Measurements from ENCODE around the gene SH3RF1.

SH3RF1 gene

DNA sequence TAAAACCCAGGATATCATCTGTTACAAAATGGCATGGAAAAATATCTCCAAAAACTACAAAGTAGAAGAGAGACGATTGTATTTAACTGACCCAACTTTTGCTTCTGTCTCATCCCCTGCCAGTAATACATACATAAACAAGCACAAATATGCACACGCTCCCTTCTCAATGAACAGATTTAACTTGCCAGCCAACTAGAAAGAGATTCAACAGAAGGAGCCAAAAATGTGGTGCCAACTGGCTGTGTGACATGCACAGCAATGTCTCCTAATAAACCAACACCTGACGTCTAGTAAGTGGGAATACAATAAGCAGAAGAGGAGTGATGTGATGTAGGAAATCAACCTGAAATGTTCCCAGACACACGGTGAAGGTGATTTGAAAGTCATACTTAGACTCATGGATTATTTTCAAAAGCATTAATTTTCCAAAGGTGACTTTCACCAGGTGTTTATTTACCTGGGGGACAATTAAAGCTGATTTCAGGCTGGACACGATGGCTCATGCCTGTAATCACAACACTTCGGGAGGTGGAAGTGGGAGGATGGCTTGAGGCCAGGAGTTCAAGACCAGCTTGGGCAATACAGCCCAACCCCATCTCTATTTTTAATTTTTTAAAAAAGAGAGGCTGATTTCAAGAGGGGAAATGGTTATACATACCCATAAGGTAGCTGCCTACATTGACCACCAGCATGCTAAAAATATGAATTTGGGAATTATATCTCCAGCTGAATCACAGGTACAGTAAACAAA, 33.7 kb downstream of the SH3RF1 start:
- TF ChIP-seq POLR2A (IDR thresholded peaks at IDR 0.05; ENCODE audit: low read depth, low read length), result no peak
- no peak for DNase-seq (ENCODE audit: insufficient read length, low spot score)
- FAIRE-seq, result no peak

DNA sequence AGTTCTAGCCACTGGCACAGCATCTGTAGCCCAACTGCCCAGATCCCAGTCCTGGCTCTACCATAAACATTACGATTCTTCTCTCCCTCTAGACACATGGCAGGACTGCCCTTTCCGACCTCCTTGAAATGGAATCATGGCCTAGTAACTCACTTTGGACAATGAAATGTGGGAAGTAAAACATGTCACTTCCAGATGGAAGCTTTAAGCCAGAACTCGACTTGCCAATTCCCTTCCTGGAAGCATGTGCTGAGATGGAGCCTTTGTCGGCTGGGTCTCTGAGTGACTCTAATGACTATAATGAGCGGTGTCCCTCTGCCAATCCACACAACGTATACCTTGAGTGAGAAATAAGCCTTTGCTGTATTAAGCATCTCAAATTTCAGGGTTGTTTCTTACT, 34.7 kb downstream of the SH3RF1 start:
- DNase-seq (ENCODE audit: insufficient read length, low spot score) (no peak), FAIRE-seq (no peak)
- no peak for TF ChIP-seq POLR2A (IDR thresholded peaks at IDR 0.05; ENCODE audit: low read depth, low read length)

DNA sequence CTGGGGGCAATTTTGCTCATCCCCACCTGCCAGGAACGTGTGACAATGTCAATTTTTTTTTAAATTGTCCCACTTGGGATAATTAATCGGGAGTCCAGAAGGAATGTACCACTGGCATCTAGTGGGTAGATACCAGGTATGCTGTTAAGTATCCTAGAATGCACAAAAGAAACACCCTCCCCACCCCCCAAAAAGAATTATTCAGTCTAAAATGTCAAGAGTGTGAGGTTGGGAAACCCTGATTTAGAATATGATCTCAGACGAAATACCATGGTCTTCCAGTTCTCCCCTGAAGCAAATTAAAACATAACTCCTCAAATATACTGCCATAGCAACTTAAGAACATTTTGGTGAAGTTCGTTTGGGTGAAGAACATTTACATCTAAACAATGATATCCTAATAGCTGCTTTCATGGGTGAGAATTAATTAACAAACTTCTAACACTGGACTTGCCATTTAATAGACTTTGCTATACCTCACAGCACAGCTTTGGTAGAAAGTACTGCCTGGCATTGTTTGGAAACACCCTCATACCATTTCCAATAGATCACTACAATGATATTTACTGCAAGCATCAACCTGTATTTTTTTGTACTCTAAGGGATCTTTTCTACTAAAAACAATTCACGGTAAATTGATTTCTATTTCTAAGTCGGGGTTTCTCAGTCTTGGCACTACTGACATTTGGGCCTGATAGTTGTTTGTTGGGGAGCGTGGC, 36.5 kb downstream of the SH3RF1 start:
- no peak for FAIRE-seq
- TF ChIP-seq POLR2A (IDR thresholded peaks at IDR 0.05; ENCODE audit: low read depth, low read length), result no peak

DNA sequence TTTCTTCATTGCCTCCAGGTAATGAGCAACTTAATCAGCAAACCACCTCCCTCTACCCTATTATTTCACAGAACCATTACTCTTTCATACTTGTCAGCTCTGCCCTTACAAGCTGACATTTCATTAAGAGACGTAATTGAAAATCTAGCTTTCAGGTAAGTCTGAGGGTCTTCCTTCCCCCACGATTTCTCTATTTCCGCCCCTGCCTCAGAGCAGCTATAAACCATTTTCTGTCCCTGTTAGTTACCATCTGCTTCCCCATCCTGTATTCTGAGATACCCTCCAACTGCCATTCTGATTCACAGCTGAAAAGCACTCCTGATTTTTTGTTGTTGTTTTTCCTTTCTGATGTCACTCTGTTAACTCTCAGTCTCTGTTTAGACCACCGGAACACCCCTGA, 37.1 kb downstream of the SH3RF1 start:
- no peak for FAIRE-seq
- DNase-seq (ENCODE audit: insufficient read length, low spot score), result no peak
- no peak for TF ChIP-seq POLR2A (IDR thresholded peaks at IDR 0.05; ENCODE audit: low read depth, low read length)

More for the DNA sequence above, 36.5 kb downstream of the SH3RF1 start:
- no peak for DNase-seq (ENCODE audit: insufficient read length, low spot score)

DNA sequence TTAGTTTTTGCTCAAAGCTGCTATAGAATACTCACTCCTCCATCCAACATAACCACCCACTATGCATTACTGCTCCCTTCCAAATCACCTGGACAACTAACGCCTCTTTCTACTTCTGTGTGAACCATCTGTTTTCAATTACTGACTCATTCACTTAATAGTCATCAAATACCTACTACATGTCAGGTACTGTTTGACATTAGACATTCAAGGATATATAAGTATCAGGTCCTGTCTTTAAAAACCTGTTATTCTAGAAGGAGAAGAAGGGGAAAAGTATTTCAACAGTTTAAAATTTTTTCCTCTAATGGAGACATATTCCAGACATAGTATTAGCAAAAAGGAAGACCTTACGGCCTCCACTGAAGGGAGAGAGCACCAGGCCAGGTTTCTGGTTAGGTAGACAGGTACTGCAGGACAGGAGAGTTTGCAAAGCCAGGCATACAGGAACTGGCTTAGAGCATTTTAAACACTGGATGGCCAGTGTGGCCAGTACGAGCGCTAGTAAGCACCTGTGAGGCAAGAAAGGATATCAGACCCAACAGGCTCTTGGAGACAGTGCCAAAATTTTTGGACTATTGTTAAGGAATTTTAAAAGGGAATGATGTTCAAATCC, 39.0 kb downstream of the SH3RF1 start:
- DNase-seq (ENCODE audit: insufficient read length, low spot score) (no peak), FAIRE-seq (no peak)
- no peak for TF ChIP-seq POLR2A (IDR thresholded peaks at IDR 0.05; ENCODE audit: low read depth, low read length)

DNA sequence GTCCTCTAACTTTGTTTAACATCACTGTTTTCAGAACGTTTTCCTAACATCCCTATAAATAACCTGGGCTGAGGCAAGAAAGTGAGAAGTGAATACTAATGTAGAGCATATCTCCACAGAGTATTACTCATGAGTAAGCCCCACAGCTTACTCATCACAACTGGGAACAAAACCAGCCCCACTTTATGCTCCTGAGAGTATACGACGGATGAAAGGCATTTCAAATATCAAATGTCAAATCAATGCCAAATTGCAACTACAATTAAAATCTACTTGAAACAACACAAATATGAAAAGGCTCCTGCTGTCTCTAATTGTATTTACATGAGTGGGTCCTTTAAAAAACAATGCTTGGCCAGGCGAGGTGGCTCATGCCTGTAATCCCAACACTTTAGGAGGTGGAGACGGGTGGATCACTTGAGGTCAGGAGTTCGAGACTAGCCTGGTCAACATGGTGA, 41.2 kb downstream of the SH3RF1 start:
- TF ChIP-seq POLR2A (IDR thresholded peaks at IDR 0.05; ENCODE audit: low read depth, low read length), result no peak
- FAIRE-seq, result peak; percentile 43
- peak; percentile 23 for DNase-seq (ENCODE audit: insufficient read length, low spot score)

DNA sequence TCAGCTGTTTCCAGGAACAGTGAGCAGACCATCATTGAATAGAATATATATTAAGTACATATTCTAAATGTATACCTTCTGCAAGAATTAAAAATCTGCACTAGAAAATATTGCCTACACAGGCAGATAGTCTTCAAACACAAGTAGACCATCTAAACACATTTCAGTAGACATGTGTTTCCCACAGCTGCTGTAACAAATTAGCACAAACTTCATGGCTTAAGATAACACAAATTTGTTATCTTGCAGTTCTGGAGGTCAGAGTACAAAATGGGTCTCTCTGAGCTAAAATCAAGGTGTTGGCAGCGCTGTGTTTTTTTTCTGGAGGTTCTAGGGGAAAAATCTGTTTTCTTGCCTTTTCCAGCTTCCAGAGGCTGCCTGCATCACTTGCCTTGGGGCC, 42.7 kb downstream of the SH3RF1 start:
- DNase-seq (ENCODE audit: insufficient read length, low spot score), result no peak
- no peak for TF ChIP-seq POLR2A (IDR thresholded peaks at IDR 0.05; ENCODE audit: low read depth, low read length)
- no peak for FAIRE-seq

DNA sequence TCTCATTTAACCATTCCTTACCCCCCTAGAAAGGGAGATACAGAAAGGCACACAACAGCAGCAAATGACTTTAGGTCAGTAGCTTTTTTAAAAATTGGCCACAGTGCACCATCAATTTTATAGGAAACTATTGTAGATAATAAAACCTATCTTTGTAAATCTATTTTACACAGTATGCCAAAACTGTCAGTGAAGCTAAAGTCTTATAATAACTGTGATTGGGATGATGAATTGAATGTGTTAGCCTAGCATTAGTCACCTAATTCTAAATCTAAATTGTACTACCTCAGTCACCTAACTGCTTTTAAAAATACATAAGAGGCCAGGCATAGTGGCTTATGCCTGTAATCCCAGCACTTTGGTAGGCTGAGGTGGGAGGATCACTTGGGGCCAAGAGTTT, 44.2 kb downstream of the SH3RF1 start:
- FAIRE-seq (no peak), DNase-seq (ENCODE audit: insufficient read length, low spot score) (no peak)
- no peak for TF ChIP-seq POLR2A (IDR thresholded peaks at IDR 0.05; ENCODE audit: low read depth, low read length)

DNA sequence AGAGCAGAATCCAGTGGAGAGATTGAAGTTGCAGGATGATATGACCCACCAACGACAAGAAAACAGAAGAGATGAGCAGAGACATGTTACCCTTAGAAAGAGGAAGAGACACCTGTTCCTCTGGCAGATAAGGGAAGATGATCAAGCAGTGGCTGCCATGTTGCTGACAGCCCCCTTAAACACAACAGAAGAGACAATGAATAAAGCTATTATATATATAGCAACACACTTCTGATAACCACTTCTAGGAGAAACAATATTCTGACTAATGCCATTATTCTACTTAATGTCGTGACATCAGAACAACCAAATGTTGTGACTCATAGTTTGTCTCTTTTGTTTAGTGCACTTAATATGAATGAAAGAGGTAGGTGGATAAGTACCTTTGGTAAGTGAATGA, 44.9 kb downstream of the SH3RF1 start:
- DNase-seq (ENCODE audit: insufficient read length, low spot score), result no peak
- no peak for FAIRE-seq
- TF ChIP-seq POLR2A (IDR thresholded peaks at IDR 0.05; ENCODE audit: low read depth, low read length), result no peak

DNA sequence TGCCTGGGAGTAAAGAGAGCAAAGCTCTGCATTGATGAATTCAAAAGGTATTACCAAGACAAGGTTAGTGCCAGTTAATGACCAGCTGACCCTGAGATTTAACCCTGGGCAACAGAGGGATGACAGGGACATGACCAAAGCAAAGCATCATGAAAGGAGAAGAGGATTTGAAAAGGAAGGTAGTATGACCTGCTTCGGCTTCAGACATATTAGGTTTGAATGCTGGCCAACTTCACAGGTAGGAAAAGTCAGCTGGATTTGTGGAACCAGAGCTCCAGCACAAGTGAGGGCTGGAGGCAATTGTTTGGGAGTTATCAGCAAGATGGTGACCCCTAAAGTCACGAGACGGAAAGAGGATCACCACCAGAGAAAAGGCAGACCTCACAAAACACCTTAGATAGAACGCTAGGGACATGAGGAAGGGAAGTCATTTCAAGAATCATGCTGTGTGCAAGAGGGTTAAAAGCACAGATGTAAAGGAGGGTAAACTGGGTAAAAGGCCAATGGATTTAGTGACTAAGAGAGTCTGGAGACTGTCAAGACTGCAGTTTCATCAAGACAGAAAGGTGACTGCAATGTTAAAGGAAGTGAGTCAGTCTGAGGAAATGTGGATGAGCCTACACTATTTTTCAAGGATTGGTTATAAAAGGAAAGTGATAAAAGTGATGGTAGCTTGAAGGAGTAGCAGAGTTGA, 45.6 kb downstream of the SH3RF1 start:
- FAIRE-seq (peak; percentile 68), DNase-seq (ENCODE audit: insufficient read length, low spot score) (peak; percentile 15)
- TF ChIP-seq POLR2A (IDR thresholded peaks at IDR 0.05; ENCODE audit: low read depth, low read length), result no peak

DNA sequence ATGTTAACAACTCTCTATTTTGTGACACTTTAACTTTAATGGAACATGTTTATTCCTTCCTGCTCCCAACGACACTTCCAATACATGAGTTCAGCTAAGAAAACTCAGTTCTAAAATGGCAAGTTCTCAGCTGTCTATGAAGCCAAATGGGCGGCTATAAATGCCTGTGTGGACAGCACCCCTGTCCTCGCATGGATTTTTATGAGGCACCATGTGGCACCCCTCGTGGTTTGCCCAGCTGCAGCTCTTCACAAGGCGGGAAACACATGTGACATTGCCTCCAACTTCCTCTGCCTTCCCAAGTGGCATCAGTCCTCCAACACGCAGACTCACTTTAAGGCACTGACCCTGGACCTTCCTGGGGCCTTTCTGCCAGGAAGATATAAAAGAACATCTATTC, 48.0 kb downstream of the SH3RF1 start:
- FAIRE-seq, result no peak
- no peak for DNase-seq (ENCODE audit: insufficient read length, low spot score)

DNA sequence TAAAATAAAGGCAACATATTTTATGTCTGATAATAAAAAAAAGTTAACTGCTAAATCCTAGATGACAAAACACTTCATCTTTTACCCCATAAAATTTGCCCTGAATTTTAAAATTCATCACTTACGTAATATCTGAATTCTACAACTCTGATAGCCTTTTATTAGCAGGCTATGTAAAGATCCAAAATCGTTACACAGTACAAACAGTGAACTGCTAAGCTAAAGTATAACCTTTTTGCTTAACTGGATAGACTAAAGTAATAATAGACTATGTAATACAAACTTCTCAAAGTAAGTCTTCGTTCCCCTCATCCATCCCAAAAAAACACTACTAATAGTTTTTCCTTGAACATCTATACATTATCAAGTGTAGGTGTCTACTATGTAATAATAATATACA, 49.1 kb downstream of the SH3RF1 start:
- no peak for DNase-seq (ENCODE audit: insufficient read length, low spot score)
- FAIRE-seq, result no peak
- no peak for TF ChIP-seq POLR2A (IDR thresholded peaks at IDR 0.05; ENCODE audit: low read depth, low read length)

More for the DNA sequence above, 48.0 kb downstream of the SH3RF1 start:
- no peak for TF ChIP-seq POLR2A (IDR thresholded peaks at IDR 0.05; ENCODE audit: low read depth, low read length)

DNA sequence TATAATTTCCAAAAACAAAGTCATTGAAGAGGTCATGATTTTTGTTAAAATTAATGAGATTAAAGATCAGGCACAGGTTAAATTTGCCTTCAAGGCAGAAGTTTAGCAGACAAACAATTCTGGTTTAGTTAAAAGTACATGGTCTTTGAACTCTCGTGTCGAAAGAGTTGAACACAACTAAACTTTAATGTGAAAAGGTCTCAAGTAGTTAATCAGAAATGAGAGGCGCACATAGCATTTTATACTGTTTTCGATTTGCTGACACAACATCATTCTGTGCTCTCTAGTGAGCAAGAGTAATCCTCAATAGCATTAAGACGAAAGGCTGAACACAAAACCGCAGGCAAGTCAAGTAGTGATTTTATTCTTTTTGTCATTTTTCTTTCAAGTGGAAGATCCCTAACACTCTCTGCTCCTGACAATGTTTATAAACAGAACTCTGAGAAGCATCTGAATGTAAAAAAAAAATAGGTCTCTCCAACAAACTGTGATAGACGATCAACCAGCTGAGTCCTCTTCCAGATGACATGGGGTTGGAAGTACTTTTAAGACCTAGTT, 49.8 kb downstream of the SH3RF1 start:
- DNase-seq (ENCODE audit: insufficient read length, low spot score) (no peak), FAIRE-seq (no peak)
- no peak for TF ChIP-seq POLR2A (IDR thresholded peaks at IDR 0.05; ENCODE audit: low read depth, low read length)

DNA sequence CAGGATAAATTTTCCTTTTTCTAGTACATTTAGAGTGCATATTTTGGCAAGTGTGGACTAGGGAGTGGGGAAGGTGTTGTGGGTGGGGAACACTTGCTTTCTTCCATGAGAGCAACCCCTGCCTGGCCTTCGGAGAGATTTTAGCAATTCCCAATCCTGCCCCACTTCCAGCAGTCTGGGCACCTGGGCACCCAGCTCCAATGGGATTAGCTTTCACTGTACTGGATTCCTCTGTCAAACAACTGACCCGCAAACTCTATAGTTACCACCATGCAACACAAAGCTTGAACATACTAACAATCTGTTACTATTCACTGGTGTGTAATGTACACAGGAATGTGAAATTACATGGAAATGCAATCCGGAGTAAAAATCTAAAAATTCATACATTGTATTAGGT, 50.3 kb downstream of the SH3RF1 start:
- DNase-seq (ENCODE audit: insufficient read length, low spot score), result no peak
- FAIRE-seq, result no peak
- no peak for TF ChIP-seq POLR2A (IDR thresholded peaks at IDR 0.05; ENCODE audit: low read depth, low read length)

All from H54 (cell line).